B cell (primary cell): ENCODE measurements around the gene CNN1.

Experiments used
- EZH2 ChIP-seq: IDR thresholded peaks from 2 replicates; pipeline ENCODE4 v1.6.1; 2012; ENCODE audit warnings: borderline replicate concordance, low read depth, mild to moderate bottlenecking, moderate library complexity, low read length; ENCODE audit not compliant: insufficient read depth, poor library complexity, severe bottlenecking
- TF ChIP-seq, protein P1 (sequence below): fragments of 200-600 bp; IDR thresholded peaks from one replicate; pipeline ENCODE4 v1.8.0; 2022; ENCODE audit warnings: antibody characterized with exemption, mild to moderate bottlenecking

- TF ChIP-seq, protein P1, sequence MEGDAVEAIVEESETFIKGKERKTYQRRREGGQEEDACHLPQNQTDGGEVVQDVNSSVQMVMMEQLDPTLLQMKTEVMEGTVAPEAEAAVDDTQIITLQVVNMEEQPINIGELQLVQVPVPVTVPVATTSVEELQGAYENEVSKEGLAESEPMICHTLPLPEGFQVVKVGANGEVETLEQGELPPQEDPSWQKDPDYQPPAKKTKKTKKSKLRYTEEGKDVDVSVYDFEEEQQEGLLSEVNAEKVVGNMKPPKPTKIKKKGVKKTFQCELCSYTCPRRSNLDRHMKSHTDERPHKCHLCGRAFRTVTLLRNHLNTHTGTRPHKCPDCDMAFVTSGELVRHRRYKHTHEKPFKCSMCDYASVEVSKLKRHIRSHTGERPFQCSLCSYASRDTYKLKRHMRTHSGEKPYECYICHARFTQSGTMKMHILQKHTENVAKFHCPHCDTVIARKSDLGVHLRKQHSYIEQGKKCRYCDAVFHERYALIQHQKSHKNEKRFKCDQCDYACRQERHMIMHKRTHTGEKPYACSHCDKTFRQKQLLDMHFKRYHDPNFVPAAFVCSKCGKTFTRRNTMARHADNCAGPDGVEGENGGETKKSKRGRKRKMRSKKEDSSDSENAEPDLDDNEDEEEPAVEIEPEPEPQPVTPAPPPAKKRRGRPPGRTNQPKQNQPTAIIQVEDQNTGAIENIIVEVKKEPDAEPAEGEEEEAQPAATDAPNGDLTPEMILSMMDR = peak; percentile 36
- TF ChIP-seq EZH2 = no peak
These were observed 49.5 kb downstream of the CNN1 start for GRCh38 chr19:11587975-11588631.
